NCI-H748 (cell line): ENCODE measurements around the gene MYOF.
"Not testable (repeated sequence)": the region's sequence is repeated elsewhere in the genome, so short reads cannot be mapped to it uniquely, and the experiment has no call there.

Experiments
- DNase-seq: peaks from one replicate; lab custom pipeline; 2025; ENCODE audit not compliant: unreplicated experiment; lab: John Stamatoyannopoulos, UW

Gene MYOF

GRCh38 chr10:93485690-93486089 lies 3.6 kb upstream of the MYOF start:
- DNase-seq: no peak

- DNase-seq: no peak
Observed at GRCh38 chr10:93481637-93482144, 443 bp downstream of the MYOF start.

GRCh38 chr10:93478873-93479272 lies 3.3 kb downstream of the MYOF start:
- no peak for DNase-seq

DNA sequence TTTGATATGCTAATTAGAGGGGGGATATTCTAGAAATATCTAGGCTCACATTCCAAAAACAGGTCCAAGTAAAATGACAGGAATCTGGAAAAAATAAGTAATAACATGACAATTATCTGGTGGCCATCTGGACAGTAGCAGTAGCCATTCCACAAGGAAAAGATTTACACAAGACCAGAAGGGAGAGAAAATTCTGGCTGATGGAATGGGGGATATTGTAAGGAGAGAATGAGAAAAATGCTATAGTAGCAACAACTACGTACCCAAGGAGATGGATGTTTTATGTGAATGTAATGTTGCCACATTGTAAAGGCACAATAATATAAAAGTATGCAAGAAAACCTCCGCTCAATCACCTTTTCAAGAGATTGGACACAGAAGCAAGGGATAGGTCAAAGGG lies 5.4 kb downstream of the MYOF start:
- no peak for DNase-seq

- DNase-seq: no peak
Observed at GRCh38 chr10:93475871-93476270, 6.3 kb downstream of the MYOF start.

- no peak for DNase-seq
Observed at GRCh38 chr10:93475227-93475626, 6.9 kb downstream of the MYOF start.

- DNase-seq: no peak
Observed at GRCh38 chr10:93473804-93474472, 8.2 kb downstream of the MYOF start.

GRCh38 chr10:93473161-93473560 lies 9.0 kb downstream of the MYOF start:
- no peak for DNase-seq

GRCh38 chr10:93471110-93471651 lies 11.0 kb downstream of the MYOF start:
- no peak for DNase-seq

DNA sequence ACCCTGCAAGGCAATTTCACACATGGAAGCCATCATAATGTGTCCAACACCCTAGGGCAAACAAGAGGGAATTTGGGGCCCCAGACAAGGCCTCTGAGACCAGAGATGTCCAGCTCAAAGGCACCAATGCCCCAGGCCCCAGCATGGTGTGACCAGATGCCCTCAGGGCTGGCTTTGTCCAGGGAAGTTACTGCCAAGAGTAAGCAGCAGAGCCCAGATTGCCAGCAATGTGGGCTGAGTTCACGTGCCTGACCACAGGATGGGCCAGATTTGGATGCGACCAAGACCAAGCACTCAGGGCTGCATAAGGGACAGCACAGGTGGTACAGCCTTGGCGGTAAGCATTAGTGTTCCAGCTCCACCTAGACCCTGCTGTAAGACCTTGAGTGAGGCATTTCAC lies 12.7 kb downstream of the MYOF start:
- DNase-seq: no peak

DNA sequence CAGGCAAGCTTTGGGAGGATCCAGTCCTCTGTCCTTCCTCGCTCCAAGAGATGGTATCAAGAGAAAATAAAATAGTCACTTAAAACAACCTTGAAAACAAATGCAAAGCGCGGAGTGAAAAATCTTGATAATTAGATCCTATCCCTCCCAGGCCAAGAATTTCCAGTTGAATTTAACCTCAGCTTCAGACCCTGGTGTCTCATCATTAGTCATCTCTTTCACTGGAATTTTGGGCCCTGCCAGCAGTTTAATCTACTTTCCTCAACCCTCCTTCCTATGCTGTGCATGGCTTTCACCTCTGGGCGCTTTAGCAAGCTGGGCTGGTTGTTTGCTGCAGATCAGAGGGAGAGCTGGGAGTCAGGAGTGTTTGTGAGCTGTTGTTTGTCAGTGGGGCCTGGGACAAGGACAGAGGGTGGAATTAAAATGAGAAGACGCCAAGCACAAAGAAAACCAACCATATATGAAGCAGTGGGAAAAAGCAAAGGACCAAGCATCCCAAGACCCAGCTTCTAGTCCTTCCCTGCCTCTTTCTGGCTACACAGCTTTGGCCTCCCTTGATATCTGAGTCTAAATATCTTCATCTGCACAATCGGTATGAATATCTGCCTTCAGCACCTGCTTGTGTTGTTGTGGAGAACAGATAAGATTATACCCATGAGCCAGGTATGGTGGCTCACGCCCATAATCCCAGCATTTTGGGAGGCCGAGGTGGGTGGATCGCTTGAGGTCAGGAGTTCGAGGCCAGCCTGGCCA lies 13.5 kb downstream of the MYOF start:
- no peak for DNase-seq

GRCh38 chr10:93467635-93468034 lies 14.5 kb downstream of the MYOF start:
- not testable (repeated sequence) for DNase-seq

GRCh38 chr10:93465806-93466675 lies 16.1 kb downstream of the MYOF start:
- peak; percentile 8 for DNase-seq

DNA sequence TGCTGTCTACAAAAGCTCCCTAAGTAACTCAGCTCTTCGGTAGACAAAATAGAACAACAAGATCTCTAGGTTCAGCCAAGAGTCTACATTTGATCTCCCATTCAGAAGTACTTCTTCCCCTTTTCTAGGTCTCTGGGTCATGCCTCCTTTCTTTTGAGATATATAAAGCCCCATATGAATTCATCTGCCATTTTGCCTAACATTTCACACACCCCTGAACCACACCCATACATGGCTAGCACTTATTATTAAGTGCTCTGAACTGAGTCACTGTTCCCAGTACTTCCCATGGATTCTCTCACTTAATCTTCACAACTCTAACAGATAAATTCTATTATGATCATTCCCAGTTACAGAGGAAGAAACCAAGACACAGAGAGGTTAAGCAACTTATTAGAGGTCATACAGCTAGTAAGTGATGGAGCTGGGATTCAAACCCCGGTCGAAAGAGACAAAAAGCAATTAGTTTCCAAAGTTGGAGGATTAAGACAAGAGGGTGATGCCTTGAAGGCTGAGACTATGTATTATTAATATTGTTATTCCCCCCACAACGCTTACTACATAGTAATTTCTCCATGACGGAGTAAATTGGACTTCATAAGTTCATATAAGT lies 17.3 kb downstream of the MYOF start:
- DNase-seq: no peak

DNA sequence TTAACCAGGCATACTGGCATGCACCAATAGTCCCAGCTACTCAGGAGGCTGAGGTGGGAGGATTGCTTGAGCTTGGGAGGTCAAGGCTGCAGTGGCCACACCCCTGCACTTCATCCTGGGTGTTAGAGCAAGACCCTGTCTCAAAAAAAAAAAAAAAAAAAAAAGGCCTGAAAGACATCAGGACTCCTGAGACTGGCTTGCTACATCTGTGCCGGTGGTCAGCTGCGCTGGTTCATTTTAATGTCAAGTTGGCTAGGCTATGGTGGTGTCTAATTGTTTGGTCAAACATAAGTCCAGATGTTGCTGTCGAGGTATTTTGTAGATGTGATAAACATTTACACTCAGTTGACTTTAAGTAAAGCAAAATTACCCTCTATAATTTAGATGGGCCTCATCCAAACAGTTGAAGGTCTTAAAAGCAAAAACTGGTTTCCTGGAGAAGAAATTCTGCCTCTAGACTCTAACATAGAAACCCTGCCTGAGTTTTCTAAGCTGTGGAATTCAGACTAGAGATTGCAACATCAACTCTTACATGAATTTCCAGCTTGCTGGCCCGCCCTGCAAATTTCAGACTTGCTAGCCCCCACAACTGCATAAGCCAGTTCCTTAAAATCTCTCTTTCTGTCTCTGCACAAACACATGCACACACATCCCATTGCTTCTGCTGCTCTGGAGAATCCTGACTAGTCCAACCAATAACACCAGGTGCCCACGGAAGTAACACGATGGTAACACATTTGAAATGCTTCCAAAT lies 18.2 kb downstream of the MYOF start:
- DNase-seq: no peak

GRCh38 chr10:93462881-93463280 lies 19.3 kb downstream of the MYOF start:
- DNase-seq: peak; percentile 0

GRCh38 chr10:93462371-93462770 lies 19.8 kb downstream of the MYOF start:
- no peak for DNase-seq

GRCh38 chr10:93461807-93462178 lies 20.3 kb downstream of the MYOF start:
- DNase-seq: peak; percentile 65

- DNase-seq: peak; percentile 41
Observed at GRCh38 chr10:93461109-93461806, 20.9 kb downstream of the MYOF start.

DNA sequence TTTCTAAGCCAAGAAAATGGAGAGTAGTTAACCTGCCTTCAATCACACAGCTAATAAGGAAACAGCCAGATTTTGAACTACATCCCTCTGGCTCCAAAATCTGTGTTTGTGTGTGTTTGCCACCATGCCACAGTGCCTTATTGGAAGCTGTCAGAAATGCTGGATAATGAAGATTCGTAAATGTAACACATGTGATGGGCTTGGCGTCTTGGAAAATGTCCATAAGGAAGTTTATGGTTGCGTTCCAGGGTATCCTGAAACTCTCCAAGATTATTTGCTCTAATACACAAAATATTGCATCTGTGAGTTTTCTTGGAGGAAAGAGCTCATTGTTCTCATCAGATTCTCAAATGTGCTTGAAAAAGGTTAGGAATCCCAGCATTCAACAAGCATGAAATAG lies 22.7 kb downstream of the MYOF start:
- DNase-seq: no peak
